GM19240 (cell line): ENCODE results near the gene C22orf15.
"Not testable (repeated sequence)": the region's sequence is repeated elsewhere in the genome, so short reads cannot be mapped to it uniquely, and the experiment has no call there.

Experiments used
- DNase-seq: peaks from one replicate; pipeline ENCODE4 v3.0.0; 2011; ENCODE audit warnings: low spot score; ENCODE audit not compliant: insufficient read length

C22orf15 gene, protein sequence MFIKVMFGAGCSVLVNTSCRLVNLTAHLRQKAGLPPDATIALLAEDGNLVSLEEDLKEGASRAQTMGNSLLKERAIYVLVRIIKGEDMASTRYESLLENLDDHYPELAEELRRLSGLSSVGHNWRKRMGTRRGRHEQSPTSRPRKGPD

DNA sequence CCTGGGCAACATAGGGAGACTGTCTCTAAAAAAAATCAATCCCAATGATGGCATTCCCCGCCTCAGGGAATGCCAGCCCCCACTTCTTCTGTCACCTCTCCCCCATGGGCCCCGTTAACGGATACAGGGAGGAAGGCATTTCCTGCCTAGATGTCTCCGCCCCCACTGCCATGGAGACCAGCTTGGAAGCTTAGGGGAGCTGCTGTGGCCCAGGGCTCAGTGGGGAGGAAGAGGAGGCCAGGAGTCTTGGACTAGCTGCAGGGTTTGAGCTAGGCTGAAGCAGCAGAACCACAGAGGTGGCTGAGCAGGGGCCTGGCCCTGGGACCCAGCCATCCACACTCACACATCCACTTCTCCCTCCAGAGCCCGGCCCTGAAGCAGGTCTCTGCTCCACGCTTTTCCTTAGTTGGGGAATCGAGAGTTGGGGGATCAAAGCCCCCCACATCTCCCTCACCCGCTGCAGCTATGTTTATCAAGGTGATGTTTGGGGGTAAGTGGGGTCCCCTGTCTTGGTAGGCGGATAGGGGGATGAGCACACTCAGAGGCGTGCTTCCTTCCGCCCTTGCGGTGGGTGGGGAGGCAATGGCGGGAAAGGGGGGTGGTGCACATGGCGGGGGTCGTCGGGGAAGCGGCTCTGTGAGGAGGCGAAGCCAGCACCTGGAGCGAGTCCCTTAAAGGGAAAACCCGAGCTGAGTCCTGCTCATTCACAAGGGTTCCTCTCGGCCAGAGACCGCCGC is at the start of gene C22orf15:
TSS of gene C22orf15 (plus strand) at position 149 of the 737 bp plus-strand sequence. CDS start at position 466, 317 bp downstream.
- DNase-seq: no peak

DNA sequence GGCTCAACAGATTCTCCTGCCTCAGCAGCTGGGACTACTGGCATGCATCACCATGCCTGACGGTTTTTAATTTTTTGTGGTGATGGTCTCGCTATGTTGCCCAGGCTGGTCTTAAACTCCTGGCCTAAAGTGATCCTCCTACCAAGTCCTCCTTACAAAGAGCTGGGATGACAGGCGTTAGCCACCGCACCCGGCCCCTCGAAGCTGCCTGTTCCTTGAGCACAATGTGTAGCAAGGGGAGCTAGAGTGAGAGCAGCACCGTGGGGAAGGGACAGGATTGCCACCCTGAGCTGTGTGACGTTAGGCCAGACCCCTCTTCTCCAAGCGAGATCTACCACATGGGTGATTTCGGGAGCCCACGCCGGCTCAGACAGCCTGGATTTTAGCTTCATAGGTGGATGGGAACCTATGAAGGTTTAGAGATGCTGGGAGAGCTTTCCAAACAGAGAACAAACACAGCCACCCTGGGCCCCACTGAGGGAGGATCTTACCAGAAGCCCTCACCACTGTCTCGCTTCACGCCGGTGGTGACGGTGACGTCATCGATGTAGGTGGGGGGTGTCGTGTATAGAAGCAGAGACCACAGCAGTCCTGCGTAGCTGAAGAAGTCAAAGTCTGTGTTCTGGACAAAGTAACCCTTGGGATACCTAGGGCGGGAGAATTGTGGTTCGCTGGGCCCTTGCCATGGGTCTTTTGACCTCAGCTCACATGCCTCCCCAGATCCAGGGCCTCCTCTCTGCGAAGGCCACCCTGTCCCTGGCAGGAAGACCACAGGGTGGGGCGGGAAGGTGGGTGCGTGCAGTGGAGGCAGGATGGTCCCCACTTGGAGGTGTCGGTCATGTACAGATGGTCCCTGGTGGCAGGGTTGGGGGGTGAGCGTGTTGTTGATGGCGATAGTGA is 48.8 kb upstream of the C22orf15 start:
- DNase-seq: no peak

DNA sequence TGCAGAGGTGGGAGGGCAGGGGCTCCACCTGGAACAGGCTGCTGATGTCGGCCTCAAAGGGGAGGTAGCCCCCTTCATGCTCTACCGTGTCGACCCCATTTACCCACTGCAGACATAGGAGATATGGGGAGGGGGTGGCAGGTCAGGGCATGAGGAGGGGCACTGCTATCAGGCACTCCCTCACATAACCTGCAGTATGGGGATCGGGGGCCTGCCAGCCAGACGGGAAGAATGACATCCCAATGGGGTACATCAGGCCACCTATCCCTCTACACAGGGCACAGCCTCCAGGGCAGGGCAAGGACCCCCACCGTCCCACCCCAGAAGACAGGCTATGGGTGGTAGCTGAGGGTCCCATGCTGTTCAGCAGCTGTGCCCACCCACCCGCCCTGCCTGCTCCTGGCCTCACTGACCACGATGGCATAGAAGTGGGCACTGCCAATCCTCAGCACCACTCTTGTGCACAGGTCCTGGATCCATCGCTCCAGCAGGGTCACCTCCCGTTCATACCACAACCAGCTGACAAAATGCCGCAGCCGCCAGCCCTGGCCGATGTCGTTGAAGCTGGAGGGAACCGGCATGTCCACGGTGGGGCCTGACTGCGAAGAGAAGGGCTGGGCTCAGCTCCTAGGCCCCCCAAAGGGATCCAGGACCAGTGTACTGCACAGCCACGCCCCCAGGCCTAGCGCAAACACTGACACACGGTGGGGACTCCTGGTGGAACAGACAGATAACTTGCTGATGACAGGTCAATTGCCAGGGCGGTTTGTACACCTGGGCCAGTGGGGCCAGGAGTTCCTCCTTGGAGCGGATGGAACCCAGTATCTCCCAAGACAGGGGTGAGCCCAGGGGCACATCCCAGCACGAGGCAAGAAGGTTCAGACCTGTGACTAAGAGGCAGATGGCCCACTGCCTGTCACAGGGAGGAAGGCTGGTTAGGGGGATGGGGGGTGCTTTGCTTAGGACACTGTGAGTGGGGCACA is 47.9 kb upstream of the C22orf15 start:
- no peak for DNase-seq

DNA sequence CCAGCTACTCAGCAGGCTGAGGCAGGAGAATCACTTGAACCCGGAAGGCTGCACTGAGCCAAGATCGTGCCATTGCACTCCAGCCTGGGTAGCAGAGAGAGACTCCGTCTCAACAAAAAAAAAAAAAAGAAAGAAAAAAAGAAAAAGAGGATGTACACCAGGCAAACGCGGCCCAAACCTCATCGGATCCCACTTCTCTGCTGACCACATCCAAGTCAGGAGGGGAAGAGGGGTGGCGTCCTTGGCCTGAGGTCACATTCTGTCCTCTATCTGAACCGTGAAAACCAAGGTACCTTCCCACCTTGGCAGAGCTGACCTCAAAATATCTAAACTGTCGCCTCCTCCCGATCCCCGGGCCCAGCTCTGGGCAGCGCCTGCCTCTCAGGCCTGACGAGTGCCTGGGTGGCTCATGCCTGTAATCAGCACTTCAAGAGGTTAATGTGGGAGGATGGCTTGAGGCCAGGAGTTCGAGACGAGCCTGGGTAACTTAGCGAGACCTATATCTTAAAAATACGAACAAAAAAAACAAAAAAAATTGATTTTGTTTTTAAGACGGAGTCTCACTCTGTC is 46.9 kb upstream of the C22orf15 start:
- DNase-seq: no peak

DNA sequence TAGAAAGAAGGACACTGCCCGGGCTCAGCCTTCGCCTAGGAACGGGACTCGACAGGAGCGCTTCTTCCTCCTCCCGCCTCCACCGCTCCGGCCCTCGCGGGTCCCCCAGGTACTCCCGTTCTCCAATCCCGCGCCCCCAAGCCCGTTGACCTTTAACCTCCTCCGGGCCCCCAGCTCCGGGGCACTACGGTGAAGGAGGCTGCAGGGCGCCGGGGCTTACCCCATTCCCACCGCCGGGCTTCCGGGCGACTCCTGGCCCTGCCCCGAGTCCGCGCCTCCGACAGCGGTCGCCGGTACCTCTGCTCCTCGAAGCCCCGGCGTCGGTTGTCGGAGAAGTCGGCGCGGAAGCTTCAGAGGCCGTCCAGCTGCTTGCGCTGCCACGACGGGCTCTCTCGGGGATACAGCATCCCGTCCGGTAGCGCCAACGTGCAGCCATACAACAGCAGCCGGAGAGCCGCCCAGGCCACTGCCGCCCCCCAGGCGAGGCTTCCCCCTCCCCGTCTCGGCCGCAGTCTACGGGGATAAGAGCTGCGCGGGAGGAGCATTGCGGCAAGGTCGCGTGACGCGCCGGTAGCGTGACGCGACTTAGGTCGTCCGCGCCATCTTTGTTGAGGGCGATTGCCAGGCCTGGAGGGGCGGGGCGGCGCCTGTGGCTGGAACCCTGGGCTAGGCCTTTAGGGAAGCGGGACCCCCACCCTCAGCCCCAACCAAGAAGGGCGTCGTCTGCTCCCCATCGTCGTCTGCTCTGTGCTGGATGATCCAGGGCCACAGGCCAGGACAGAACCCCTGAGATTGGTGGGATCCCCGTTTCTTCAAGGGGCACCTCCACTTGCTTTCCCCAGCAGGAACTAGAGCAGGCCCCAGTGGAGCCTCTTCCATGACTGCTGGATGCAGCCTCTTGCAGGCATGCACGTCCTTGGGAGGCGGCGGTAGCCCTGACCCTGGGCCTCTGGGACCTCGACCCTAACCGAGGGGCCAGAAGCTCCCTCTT is 45.7 kb upstream of the C22orf15 start:
- DNase-seq: peak; percentile 63

DNA sequence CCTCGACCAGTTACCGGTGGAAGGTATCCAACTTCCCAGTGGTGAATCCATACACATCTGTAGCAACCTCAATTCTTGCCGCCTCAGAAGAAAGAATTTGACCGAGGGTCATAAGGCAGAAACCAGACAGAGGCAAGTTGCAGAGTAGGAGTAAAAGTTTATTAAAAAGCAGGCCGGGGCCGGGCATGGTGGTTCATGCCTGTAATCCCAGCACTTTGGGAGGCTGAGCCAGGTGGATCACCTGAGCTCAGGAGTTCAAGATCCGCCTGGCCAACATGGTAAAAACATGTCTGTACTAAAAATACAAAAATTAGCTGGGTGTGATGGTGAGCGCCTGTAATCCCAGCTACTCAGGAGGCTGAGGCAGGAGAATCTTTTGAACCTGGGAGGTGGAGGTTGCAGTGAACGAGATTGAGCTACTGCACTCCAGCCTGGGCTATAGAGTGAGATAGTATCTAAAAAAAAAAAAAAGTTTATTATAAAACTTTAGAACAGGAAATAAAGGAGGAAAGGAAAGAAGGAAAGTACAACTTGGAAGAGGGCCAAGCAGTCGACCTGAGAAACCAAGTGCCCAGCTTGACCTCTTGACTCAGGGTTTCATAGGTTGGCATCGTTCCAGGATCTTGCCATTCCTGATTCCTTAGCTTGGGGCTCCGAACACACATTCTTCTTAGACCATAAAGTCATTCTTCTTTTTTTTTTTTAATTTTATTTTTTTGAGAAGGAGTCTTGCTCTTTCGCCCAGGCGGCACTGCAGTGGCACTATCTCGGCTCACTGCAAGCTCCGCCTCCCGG is 44.2 kb upstream of the C22orf15 start:
- DNase-seq: no peak

DNA sequence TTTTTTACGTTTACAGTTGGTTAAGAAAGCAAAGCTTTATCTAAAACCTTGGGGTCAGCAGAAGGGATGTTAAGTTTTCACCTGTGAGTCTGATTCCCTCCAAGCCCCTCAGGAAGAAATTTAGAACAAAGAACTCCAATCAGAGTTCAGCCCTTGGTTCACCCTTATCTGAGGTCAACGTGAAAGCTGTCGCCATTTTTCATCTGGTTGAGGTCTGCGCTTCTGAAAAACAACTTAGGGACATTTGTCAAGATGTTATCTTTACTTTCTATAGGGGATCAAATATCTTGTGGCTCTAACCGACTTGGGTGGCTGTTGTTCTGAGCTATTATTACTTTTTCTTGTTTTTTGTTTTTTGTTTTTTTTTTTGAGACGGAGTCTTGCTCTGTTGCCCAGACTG is 41.9 kb upstream of the C22orf15 start:
- DNase-seq: no peak

DNA sequence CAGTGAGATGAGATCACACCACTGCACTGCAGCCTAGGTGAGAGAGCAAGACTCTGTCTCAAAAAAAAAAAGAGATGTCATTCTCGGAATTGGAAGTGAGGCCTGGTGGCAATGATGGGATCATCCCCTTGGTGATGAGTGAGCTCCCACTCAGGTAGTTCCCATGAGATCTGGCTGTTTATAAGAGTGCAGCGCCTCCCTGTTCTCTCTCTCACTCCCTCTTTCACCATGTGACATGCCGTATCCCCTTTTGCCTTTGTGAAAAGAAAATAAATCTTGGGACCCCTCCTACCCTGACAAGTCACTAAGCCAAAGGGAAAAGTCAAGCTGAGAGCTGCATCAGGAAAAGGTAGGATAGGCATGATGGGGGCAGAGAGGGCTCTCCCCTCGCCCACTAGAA is 40.6 kb upstream of the C22orf15 start:
- DNase-seq: no peak

DNA sequence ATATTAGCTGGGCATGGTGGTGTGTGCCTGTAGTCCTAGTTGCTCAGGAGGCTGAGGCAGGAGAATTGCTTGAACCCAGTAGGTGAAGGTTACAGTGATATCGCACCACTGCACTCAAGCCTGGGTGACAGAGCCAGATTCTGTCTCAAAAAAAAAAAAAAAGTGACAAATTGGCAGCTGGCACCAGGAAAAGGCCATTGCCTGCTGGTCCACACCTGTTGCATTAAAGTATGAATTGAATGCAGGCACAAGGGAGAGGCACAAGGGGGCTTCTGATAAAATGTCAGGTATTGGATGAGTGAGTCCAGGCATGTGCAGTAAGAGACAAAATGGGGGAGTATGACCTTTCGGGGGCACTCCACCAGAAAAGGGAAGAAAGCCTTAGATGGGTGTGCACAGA is 40.1 kb upstream of the C22orf15 start:
- DNase-seq: no peak

DNA sequence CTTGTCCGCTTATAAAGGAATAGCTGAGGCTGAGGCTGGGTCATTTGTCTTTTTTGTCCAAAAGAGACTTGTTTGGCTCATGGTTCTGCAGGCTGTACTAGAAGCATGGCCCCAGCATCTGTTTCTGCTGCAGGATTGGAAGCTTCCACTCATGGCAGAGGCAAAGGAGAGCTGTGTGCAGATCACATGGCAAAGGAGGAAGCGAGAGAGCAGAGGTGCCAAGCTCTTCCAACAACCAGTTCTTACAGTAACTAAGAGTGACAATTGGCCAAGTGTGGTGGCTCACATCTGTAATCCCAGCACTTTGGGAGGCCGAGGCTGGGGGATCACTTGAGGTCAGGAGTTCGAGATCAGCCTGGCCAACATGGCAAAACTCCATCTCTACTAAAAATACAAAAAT is 34.7 kb upstream of the C22orf15 start:
- DNase-seq: not testable (repeated sequence)

DNA sequence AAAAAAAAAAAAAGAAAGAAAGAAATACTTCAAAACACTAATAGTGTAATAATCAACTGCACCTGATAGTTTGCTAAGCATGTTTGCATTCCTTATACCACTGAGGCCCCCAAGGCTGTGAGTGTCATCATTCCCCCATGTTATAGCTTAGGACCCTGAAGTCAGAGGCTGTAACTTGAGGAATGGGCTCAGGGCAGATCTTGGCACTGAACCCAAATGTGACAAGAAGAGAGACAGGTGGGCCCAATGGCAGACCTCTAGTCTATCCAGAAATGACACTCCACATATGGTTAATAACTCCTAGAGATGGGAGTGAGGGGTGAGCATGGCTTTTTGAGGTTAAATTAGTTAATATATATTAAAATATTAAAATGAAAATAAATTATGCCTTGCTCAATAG is 25.1 kb upstream of the C22orf15 start:
- DNase-seq: no peak

DNA sequence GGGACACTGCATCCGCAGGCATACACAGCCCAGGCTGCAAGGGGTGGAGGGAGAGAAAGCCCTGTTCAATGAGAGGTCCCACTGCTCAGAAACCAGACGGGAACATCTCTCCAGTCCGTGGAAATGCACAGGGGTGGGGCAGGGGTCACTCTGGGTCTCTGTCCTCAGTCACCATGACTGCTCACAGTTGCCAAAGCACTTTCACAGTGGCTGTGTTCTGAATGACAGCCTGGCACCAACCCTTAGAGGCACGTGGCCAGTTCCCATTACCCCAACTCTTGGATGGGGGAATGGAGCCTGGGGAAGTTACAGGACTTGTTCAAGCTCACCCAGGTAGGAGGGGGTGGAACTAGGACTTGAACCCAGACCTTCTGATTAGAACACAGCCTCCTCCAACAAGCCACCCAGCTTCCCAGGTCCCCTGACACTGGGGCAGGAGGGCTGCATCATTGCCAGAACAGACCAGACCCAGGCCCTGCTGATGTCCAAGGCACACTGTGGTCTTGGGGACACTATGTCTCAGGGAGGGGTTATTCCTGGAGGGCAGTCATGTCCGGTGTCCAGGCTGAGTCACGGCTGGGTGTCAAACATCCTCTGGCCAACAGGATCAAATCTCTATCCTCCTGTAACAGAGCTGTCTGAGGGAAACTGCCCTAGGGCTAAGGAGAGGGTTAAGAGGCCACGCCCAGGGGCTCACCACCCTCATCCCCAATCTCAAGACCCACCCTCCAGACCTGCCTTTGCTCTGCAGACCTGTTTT is 20.1 kb upstream of the C22orf15 start:
- DNase-seq: no peak

DNA sequence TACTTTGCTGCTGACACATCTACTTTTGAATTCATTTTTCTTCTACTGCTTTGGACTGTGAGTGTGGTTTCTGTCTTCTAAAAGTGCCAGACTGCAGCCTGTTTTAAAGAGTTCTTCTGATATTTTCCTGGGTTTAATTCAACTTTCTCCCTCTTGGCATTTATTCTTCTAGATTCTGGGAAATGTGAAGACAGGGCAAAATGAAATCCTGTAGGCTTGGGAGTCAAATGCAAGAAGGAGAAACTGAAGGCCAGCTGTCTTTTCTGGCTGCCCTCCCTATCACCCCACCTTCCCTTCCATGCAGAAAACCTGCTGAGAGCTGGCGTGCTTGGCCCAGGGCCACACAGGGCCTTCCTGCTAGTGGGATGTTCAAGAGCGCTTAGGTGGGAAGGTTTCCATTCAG is 19.5 kb upstream of the C22orf15 start:
- DNase-seq: no peak

DNA sequence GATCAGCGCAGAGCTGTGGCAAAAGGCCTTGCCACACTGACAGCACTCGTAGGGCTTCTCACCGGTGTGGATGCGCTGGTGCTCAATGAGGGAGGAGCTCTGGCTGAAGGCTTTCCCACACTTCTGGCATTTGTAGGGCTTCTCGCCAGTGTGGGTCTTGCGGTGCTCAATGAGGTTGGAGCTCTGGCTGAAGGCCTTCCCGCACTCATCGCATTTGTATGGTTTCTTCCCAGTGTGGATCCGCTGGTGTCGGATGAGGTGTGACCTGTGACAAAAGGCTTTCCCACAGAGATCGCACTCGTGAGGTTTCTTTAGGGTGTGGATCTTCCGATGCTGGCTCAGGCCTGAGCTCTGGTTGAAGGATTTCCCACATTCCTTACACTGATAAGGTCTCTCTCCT is 18.8 kb upstream of the C22orf15 start:
- DNase-seq: no peak

DNA sequence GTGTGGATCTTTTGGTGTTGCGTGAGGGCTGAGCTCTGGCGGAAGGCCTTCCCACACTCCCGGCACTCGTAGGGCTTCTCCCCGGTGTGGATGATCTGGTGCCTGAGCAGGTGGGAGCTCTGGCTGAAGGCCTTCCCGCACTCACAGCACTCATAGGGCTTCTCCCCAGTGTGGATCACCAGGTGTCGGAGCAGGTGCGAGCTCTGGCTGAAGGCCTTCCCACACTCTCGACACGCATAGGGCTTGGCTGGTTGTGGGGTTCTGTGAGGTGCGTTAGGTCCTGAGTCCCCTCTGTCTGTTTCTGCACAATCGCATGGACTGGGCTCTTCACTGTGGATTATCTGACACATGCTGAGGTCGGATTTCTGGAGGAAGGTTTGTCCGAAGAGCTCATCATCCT is 18.3 kb upstream of the C22orf15 start:
- DNase-seq: no peak

DNA sequence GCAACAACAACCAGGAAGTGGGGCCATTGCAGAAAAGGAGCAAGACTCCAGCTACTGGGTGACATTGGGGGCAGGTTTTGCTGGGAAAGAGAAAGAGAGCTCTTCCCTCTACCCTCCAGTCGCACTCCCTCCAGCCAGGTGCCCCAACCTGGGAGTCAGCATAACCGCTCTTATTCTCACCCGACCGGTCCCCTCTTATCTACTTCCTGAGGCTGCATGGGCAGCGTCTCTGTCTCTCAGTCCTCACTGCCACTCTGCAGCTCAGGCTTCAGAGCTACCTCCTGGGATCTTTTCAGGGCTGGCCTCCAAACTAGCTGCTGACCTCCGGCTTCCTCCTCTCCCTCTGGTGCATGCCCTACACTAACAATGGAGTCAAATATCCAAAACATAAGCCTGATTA is 17.0 kb upstream of the C22orf15 start:
- DNase-seq: no peak

DNA sequence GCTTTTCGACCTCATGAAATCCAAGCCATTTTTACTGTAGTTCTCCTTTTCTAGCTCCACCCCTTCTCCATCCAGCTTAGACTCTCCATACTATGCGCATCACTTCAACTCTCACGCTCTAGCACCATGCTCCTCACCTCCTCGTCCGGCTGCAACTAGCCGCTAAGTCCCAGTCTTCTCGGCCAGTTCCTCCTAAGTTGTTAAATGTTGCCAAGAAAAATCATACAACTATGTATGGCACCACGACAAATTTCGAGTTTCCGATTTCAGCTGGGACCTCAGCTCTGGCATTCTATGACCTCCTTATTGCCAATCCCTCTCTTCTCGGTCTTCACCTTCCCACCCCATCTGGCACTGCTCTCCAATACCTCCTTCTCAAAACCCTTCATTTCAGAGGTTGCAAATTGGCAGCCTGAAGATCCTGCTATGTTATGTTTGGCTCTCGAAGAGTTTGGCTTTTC is 12.9 kb upstream of the C22orf15 start:
- DNase-seq: no peak

DNA sequence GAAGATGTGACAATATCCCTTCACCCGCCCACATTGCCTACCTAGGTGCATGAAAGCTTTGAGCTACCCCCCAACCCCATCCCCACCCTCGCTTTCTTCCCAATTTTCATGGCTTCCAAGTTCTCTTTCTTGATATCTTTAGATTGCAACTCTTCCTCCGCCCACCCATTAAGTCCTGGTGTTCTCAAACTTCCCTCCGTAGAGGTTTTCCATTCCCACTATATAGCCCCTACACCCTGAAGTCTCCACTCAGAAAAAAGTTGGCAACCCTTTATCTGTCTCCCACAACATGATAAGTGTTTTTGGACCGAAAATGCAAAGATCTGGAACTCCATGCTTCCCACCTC is 12.4 kb upstream of the C22orf15 start:
- DNase-seq: no peak
